ENCODE data around the gene SCGB3A2.

The SCGB3A2 gene

DNA sequence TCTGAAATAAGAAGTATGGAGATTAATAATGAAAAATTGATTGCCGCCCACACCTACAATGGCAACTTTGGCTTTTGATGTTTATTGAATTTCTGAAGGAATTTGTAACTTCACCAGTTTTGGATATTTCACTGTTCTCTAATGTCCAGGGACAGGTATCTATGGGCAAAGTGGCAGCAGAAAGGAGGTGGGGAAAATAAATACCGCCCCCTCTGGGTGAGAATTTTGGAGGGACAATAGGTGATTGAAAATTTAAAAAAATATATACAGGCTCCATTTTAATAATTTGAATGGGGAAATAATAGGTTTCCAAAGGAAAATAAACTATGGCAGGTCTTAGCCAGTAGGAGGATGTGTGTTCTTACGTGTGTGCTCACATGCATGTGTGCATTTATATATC lies 1.3 kb downstream of the SCGB3A2 start:
- no peak for ATAC-seq
- TF ChIP-seq RARB (CRISPR knock-in tag; IDR thresholded peaks at IDR 0.05) (no peak), ESRRG (CRISPR knock-in tag; IDR thresholded peaks at IDR 0.05) (no peak), GLIS3 (CRISPR knock-in tag; IDR thresholded peaks at IDR 0.05) (no peak), POU6F1 (CRISPR knock-in tag; IDR thresholded peaks at IDR 0.05; ENCODE audit: borderline replicate concordance, low read depth) (no peak), PATZ1 (CRISPR knock-in tag; IDR thresholded peaks at IDR 0.05; ENCODE audit: borderline replicate concordance) (no peak), OSR1 (CRISPR knock-in tag; IDR thresholded peaks at IDR 0.05) (no peak), SNAI2 (CRISPR knock-in tag; IDR thresholded peaks at IDR 0.05) (no peak), ZFP3 (CRISPR knock-in tag; IDR thresholded peaks at IDR 0.05) (no peak), ZNF565 (CRISPR knock-in tag; conservative IDR thresholded peaks at IDR 0.05; ENCODE audit: low read depth) (no peak)
- TF ChIP-seq, protein P1, sequence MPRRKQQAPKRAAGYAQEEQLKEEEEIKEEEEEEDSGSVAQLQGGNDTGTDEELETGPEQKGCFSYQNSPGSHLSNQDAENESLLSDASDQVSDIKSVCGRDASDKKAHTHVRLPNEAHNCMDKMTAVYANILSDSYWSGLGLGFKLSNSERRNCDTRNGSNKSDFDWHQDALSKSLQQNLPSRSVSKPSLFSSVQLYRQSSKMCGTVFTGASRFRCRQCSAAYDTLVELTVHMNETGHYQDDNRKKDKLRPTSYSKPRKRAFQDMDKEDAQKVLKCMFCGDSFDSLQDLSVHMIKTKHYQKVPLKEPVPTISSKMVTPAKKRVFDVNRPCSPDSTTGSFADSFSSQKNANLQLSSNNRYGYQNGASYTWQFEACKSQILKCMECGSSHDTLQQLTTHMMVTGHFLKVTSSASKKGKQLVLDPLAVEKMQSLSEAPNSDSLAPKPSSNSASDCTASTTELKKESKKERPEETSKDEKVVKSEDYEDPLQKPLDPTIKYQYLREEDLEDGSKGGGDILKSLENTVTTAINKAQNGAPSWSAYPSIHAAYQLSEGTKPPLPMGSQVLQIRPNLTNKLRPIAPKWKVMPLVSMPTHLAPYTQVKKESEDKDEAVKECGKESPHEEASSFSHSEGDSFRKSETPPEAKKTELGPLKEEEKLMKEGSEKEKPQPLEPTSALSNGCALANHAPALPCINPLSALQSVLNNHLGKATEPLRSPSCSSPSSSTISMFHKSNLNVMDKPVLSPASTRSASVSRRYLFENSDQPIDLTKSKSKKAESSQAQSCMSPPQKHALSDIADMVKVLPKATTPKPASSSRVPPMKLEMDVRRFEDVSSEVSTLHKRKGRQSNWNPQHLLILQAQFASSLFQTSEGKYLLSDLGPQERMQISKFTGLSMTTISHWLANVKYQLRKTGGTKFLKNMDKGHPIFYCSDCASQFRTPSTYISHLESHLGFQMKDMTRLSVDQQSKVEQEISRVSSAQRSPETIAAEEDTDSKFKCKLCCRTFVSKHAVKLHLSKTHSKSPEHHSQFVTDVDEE (CRISPR knock-in tag; IDR thresholded peaks at IDR 0.05), result no peak
- TF ChIP-seq, protein P2, sequence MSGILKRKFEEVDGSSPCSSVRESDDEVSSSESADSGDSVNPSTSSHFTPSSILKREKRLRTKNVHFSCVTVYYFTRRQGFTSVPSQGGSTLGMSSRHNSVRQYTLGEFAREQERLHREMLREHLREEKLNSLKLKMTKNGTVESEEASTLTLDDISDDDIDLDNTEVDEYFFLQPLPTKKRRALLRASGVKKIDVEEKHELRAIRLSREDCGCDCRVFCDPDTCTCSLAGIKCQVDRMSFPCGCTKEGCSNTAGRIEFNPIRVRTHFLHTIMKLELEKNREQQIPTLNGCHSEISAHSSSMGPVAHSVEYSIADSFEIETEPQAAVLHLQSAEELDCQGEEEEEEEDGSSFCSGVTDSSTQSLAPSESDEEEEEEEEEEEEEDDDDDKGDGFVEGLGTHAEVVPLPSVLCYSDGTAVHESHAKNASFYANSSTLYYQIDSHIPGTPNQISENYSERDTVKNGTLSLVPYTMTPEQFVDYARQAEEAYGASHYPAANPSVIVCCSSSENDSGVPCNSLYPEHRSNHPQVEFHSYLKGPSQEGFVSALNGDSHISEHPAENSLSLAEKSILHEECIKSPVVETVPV (CRISPR knock-in tag; IDR thresholded peaks at IDR 0.05), result no peak

DNA sequence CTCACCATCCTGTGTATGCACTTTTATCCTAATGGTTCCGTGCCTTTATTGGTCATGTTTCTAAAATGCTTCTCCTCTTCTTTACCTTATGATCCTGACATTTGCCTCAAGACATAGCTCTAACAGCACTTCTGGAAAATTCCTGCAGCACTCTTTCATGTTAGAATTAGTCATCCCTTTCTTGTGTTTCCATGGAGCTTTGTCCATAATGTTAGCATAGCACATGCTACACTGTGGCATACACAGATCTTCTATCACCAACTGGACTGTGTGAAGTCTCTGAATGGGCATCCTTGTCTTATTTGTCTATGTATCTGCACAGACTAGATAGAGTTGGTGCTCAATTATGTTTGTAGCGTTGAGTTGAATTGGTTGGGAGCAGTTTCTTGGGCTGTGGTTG lies 2.0 kb downstream of the SCGB3A2 start:
- ATAC-seq, result no peak
- TF ChIP-seq PPARA (CRISPR knock-in tag; IDR thresholded peaks at IDR 0.05; ENCODE audit: borderline replicate concordance), result no peak
- TF ChIP-seq ZFP30 (CRISPR knock-in tag; IDR thresholded peaks at IDR 0.05), result no peak
- TF ChIP-seq, protein P2 (CRISPR knock-in tag; IDR thresholded peaks at IDR 0.05), result no peak
- no peak for TF ChIP-seq POU6F1 (CRISPR knock-in tag; IDR thresholded peaks at IDR 0.05; ENCODE audit: borderline replicate concordance, low read depth)
- no peak for TF ChIP-seq RARB (CRISPR knock-in tag; IDR thresholded peaks at IDR 0.05)
- TF ChIP-seq ZFP3 (CRISPR knock-in tag; IDR thresholded peaks at IDR 0.05), result no peak
- TF ChIP-seq ESRRG (CRISPR knock-in tag; IDR thresholded peaks at IDR 0.05), result no peak
- TF ChIP-seq, protein P3, sequence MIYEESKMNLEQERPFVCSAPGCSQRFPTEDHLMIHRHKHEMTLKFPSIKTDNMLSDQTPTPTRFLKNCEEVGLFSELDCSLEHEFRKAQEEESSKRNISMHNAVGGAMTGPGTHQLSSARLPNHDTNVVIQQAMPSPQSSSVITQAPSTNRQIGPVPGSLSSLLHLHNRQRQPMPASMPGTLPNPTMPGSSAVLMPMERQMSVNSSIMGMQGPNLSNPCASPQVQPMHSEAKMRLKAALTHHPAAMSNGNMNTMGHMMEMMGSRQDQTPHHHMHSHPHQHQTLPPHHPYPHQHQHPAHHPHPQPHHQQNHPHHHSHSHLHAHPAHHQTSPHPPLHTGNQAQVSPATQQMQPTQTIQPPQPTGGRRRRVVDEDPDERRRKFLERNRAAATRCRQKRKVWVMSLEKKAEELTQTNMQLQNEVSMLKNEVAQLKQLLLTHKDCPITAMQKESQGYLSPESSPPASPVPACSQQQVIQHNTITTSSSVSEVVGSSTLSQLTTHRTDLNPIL (CRISPR knock-in tag; IDR thresholded peaks at IDR 0.05; ENCODE audit: low read depth), result no peak
- TF ChIP-seq TCF4 (CRISPR knock-in tag; IDR thresholded peaks at IDR 0.05; ENCODE audit: borderline replicate concordance), result no peak
- no peak for TF ChIP-seq PATZ1 (CRISPR knock-in tag; IDR thresholded peaks at IDR 0.05; ENCODE audit: borderline replicate concordance)
- TF ChIP-seq ZNF8 (CRISPR knock-in tag; IDR thresholded peaks at IDR 0.05), result no peak
- TF ChIP-seq GLIS3 (CRISPR knock-in tag; IDR thresholded peaks at IDR 0.05), result no peak
